DND-41 (cell line): ENCODE results near the gene PLEKHA8.

Experiments used
- EZH2 ChIP-seq: IDR thresholded peaks from 3 replicates; pipeline ENCODE4 v1.6.1; 2012; ENCODE audit warnings: borderline replicate concordance, low read depth, mild to moderate bottlenecking, moderate library complexity, low read length, inconsistent platforms; ENCODE audit not compliant: severe bottlenecking
- TF ChIP-seq, protein P1 (sequence below): IDR thresholded peaks from 2 replicates; pipeline ENCODE4 v1.5.1; 2012; ENCODE audit warnings: borderline replicate concordance, low read length, moderate library complexity, mild to moderate bottlenecking; ENCODE audit not compliant: poor library complexity, severe bottlenecking; ENCODE audit errors: extremely low read depth

DNA sequence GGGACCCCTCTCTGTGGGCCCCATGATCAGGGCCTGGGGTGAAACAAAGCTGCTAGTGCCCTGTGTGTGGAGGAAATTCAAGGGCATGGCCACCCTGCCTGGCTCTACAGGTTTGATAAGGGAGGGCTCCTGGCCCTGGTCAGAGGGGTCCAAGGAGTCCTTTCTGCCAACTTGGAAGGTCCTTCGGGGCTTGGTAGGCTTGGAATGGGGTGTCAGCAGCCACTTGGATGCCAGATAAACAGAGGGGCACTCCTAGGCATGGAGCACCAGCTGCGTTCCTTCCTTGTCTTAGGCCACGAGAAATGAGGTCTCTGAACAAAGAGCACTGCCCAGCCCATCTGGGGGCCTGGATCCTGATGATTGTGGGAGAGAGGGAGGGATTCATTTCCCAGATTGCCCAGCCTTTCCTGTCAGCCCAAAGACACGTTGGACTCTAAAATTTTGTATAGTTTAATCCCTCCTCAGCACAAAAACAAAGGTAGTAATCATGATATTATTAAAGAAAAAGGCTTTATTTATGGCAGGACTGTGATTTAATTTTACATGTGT lies 111.7 kb downstream of the PLEKHA8 start:
- TF ChIP-seq, protein P1, sequence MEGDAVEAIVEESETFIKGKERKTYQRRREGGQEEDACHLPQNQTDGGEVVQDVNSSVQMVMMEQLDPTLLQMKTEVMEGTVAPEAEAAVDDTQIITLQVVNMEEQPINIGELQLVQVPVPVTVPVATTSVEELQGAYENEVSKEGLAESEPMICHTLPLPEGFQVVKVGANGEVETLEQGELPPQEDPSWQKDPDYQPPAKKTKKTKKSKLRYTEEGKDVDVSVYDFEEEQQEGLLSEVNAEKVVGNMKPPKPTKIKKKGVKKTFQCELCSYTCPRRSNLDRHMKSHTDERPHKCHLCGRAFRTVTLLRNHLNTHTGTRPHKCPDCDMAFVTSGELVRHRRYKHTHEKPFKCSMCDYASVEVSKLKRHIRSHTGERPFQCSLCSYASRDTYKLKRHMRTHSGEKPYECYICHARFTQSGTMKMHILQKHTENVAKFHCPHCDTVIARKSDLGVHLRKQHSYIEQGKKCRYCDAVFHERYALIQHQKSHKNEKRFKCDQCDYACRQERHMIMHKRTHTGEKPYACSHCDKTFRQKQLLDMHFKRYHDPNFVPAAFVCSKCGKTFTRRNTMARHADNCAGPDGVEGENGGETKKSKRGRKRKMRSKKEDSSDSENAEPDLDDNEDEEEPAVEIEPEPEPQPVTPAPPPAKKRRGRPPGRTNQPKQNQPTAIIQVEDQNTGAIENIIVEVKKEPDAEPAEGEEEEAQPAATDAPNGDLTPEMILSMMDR: no peak
- TF ChIP-seq EZH2: no peak
